Measurements from ENCODE around the gene SMYD5.

Gene SMYD5

GRCh38 chr2:73208258-73208657 is 5.8 kb upstream of the SMYD5 start:
- DNase-seq, result no peak

- DNase-seq, result no peak
Observed at GRCh38 chr2:73210019-73210418, 4.0 kb upstream of the SMYD5 start.

- DNase-seq, result no peak
Observed at GRCh38 chr2:73210696-73211095, 3.3 kb upstream of the SMYD5 start.

DNA sequence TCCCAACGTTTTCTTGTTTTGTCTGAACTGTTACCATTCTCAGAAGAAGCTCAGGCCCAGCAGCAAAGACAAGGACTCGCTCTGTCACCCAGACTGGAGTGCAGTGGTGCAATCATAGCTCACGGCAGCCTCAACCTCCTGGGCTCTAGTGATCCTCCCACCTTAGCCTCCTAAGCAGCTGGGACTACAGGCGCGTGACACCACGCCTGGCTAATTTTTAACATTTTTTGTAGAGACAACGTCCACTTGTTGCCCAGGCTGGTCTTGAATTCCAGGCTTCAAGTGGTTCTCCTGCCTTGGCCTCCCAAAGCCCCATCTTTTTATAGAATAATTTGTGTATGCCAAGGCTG is 2.0 kb upstream of the SMYD5 start:
- no peak for DNase-seq

- DNase-seq, result peak; percentile 58
Observed at GRCh38 chr2:73212448-73213176, 1.4 kb upstream of the SMYD5 start.

DNA sequence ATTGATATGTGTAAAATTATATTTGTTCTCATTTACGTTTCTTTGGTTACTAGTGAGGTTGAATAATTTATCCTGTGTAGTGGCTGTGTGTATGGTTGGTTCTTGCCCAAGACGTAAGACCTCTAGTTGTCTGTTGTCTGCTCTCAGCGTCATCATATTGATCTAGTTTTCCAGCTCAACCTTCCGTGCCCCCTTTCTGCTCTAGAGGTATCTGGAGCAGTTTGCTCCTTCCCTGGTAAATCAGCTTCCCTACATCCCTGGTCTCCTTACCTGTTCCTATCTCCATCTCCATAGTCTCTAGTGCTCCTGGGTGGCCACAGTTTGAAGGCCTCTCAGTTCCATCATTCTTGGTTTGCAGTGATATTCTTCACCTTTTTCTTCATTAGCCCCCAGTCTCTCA is 1.2 kb downstream of the SMYD5 start:
- DNase-seq, result no peak

GRCh38 chr2:73217160-73217559 is 3.1 kb downstream of the SMYD5 start:
- DNase-seq, result no peak

GRCh38 chr2:73217826-73218225 is 3.8 kb downstream of the SMYD5 start:
- no peak for DNase-seq

- no peak for DNase-seq
Observed at GRCh38 chr2:73218298-73218697, 4.3 kb downstream of the SMYD5 start.

- DNase-seq, result no peak
Observed at GRCh38 chr2:73223821-73224220, 9.8 kb downstream of the SMYD5 start.

DNA sequence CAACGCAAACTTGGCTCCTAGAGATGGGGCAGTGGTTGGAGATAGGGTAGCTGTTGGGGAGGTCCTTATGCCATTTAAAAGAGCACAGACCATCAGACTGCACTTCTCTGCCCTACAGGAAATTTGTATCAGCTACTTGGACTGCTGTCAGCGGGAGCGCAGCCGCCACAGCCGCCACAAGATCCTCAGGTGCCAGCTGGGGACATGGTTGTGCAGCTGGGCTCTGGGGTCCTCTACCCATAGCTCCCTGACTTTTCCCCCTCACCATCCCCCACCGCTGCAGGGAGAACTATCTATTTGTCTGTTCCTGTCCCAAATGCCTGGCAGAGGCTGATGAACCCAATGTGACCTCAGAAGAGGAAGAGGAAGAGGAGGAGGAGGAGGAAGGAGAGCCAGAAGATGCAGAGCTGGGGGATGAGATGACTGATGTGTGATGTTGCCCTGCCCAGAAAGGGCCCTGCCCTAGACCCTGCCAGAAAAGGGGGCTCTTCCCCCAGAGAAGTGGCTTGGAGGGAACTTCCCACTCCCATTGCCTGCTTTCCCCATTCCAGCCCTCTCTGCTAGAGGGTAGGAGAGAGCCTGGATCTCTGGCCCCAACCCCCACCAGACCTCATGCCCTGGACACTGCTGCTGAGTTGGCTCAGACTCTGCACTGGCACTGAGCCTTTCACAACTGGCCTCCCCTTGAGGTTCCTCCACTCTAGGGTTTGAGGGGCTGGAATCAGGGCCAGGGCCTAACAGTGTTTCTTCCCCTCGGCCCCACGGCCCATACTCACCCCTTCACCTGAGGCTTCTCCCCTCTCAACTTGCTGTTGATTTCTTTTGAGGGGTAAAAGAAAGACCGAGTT is 11.7 kb downstream of the SMYD5 start:
- DNase-seq, result no peak

GRCh38 chr2:73227086-73227485 is 13.0 kb downstream of the SMYD5 start:
- DNase-seq, result no peak

- no peak for DNase-seq
Observed at GRCh38 chr2:73228631-73229030, 14.6 kb downstream of the SMYD5 start.

DNA sequence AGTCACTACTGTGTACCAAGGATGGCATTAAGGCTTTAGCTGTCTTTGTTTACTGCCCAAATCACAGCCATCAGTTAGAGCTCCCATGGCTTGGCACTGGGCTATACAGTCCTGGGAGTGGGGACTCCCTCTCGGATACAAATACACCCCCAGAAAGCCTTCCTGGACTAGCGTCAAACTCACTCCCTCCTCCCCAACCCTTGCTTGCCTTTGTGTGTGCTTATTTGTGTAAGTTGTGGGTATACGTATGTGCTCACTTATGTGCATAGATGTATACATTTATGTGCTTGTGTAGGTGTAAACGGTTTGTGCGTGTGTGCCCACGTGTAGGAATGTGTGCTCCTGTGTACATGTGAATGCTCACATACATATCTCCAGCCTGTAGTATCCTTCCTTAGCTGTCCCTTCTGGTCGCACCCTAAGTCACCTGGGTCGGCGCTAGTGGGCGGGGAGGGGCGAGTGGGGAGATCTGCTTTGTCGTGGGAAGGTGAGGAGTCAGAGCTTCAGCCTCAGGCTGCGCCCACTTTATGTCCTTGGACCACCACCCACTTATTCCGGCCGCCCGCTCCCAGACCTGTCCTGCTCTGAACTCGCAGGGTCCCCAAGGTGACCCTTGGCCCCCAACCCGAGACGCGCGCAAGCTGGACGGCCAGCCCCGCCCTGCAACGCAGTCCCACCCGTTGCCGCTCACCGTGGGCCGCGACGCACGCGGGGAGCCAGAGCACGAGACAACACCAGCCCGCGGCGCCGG is 18.5 kb downstream of the SMYD5 start:
- DNase-seq, result no peak

- DNase-seq, result peak; percentile 89
Observed at GRCh38 chr2:73233154-73233931, 19.3 kb downstream of the SMYD5 start, which contains the start of gene PRADC1. TSS of gene PRADC1 (minus strand) at chr2:73233239. CDS start at chr2:73233160, 79 bp downstream.

GRCh38 chr2:73233932-73234832 is 20.1 kb downstream of the SMYD5 start, which contains the start of gene CCT7:
TSS of gene CCT7 (plus strand) at chr2:73234308. CDS start at chr2:73234379, 71 bp downstream.
- peak; percentile 77 for DNase-seq

DNA sequence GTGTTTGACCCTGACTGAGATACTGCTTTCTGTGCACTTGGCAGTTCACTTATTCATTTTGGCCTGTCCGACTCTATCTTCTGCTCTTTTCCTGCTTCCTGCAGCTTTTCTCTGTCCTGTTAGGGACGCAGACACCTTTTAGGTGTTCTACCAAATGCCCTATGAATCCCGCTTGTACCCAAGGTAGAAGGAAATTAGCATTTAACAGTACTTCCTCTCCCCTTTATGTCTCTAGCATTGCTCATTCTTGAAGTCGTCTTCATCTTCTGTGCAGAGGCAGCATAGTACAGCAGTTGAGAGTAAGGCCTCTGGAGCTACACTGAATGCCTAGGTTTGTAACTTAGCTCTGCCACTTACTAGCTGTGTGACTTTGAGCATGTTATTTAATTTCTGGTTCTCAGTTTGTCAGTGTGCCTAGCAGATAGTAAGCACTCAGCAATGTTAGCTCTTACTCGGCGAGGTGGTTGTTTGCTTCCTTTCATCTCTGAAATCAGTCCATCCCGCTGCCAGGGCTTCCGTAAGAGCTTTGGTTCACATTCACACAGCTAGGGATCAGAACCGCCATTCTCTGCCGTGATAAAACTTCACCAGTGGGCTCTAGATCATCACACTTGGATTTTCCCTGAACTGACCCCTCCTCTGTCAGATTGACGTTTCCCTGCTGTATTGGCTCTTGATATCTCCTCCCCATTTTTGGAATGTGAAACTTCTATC is 21.4 kb downstream of the SMYD5 start:
- DNase-seq, result no peak

- no peak for DNase-seq
Observed at GRCh38 chr2:73237168-73237567, 23.1 kb downstream of the SMYD5 start.

- no peak for DNase-seq
Observed at GRCh38 chr2:73238149-73238548, 24.1 kb downstream of the SMYD5 start.

GRCh38 chr2:73238976-73239375 is 24.9 kb downstream of the SMYD5 start:
- no peak for DNase-seq

DNA sequence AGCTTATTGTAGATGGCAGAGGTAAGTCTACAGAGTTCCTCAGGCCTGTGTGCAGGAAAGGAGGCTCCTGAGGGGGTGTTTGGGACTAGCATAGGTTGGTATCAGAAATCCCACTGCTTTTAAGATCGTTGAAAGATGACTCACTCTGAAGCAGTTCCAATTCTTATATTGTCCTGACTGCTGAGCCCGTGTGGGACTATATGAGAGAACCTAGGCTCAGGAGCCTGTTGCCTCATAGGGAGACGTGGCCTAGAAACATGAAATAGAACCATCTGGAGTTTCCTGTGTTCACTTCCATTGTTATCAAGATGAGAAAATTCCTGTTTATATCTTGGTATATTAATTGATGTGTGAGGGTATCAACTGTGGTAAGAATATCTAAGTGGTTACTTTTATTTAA is 25.7 kb downstream of the SMYD5 start:
- DNase-seq, result no peak

Data from activated CD4-positive, alpha-beta T cell treated with anti-CD3 and anti-CD28 coated beads for 1 hour (primary cell).